ENCODE results near the gene CNTRL. TPM values are rescaled to one million over a fixed set of nuclear protein-coding genes. Genes with fewer than 3 reads are reported as not detected.

The CNTRL gene
- total RNA-seq, 1 donor from 2014 or later = 3.4 TPM

- TF ChIP-seq CTCF (IDR thresholded peaks at IDR 0.05; ENCODE audit: borderline replicate concordance) = no peak
- intact Hi-C loops (cut with micrococcal nuclease) = no loop called here
- H3K9me3 ChIP-seq (replicated peaks) = no peaks in the 10 kb centered on the region
- no peak overlapping the region for H3K27ac ChIP-seq (replicated peaks)
- H3K4me3 ChIP-seq = no peak overlapping the region
- no peak for DNase-seq
- H3K27me3 ChIP-seq (ENCODE audit: low read depth) = no peaks in the 10 kb centered on the region
- H3K36me3 ChIP-seq = no peaks in the 10 kb centered on the region
- H3K4me1 ChIP-seq = peaks cover 26% of the 10 kb centered on the region
These were observed 129.9 kb downstream of the CNTRL start for GRCh38 chr9:121204611-121205010.

GRCh38 chr9:121206516-121207370 is 132.0 kb downstream of the CNTRL start:
- Histone ChIP-seq H3K4me3 (no peak overlapping the region), H3K4me1 (peaks cover 5% of the 10 kb centered on the region), H3K27ac (replicated peaks) (no peak overlapping the region), H3K27me3 (ENCODE audit: low read depth) (no peaks in the 10 kb centered on the region), H3K36me3 (no peaks in the 10 kb centered on the region), H3K9me3 (replicated peaks) (no peaks in the 10 kb centered on the region)
- DNase-seq = no peak
- no peak for TF ChIP-seq CTCF (IDR thresholded peaks at IDR 0.05; ENCODE audit: borderline replicate concordance)
- intact Hi-C loops (cut with micrococcal nuclease) = no loop called here

GRCh38 chr9:121207371-121207940 is 132.7 kb downstream of the CNTRL start:
- Histone ChIP-seq H3K27ac (replicated peaks) (no peak overlapping the region), H3K27me3 (ENCODE audit: low read depth) (no peaks in the 10 kb centered on the region), H3K4me1 (peaks cover under 1% of the 10 kb centered on the region), H3K9me3 (replicated peaks) (no peaks in the 10 kb centered on the region), H3K4me3 (no peak overlapping the region), H3K36me3 (no peaks in the 10 kb centered on the region)
- no peak for DNase-seq
- no peak for TF ChIP-seq CTCF (IDR thresholded peaks at IDR 0.05; ENCODE audit: borderline replicate concordance)
- intact Hi-C loops (cut with micrococcal nuclease) = no loop called here

GRCh38 chr9:121210536-121210935 is 135.8 kb downstream of the CNTRL start:
- DNase-seq = no peak
- no peaks in the 10 kb centered on the region for H3K9me3 ChIP-seq (replicated peaks)
- H3K4me3 ChIP-seq = no peak overlapping the region
- intact Hi-C loops (cut with micrococcal nuclease) = loop anchor here (10.0 kb wide), 1 partner anchor 104 kb away; no protein-coding TSS in a partner anchor
- no peak for TF ChIP-seq CTCF (IDR thresholded peaks at IDR 0.05; ENCODE audit: borderline replicate concordance)
- H3K4me1 ChIP-seq = peaks cover 10% of the 10 kb centered on the region
- H3K27me3 ChIP-seq (ENCODE audit: low read depth) = no peaks in the 10 kb centered on the region
- no peak overlapping the region for H3K27ac ChIP-seq (replicated peaks)
- H3K36me3 ChIP-seq = no peaks in the 10 kb centered on the region

- intact Hi-C loops (cut with micrococcal nuclease) = loop anchor here (2.0 to 10.0 kb wide), 2 partner anchors 102 to 188 kb away; no protein-coding TSS in a partner anchor
- Histone ChIP-seq H3K4me3 (peak overlapping the region; percentile 24), H3K27me3 (ENCODE audit: low read depth) (no peaks in the 10 kb centered on the region), H3K36me3 (no peaks in the 10 kb centered on the region), H3K9me3 (replicated peaks) (no peaks in the 10 kb centered on the region), H3K27ac (replicated peaks) (peak overlapping the region; percentile 76), H3K4me1 (peaks cover 10% of the 10 kb centered on the region)
- DNase-seq = peak; percentile 89
- peak; percentile 98 for TF ChIP-seq CTCF (IDR thresholded peaks at IDR 0.05; ENCODE audit: borderline replicate concordance)
These were observed 138.5 kb downstream of the CNTRL start for GRCh38 chr9:121213136-121213806.

All from left ventricle myocardium inferior (tissue), 1 donor.